ENCODE data around the gene PLCB1.

The PLCB1 gene

GRCh38 chr20:8385247-8385646 lies 253.2 kb downstream of the PLCB1 start:
- no peak for DNase-seq

- no peak for DNase-seq
Observed at GRCh38 chr20:8386991-8387390, 254.9 kb downstream of the PLCB1 start.

- DNase-seq: no peak
Observed at GRCh38 chr20:8388141-8388540, 256.1 kb downstream of the PLCB1 start.

GRCh38 chr20:8388707-8389106 lies 256.6 kb downstream of the PLCB1 start:
- no peak for DNase-seq

GRCh38 chr20:8389381-8390036 lies 257.4 kb downstream of the PLCB1 start:
- no peak for DNase-seq

GRCh38 chr20:8390037-8390433 lies 258.0 kb downstream of the PLCB1 start:
- DNase-seq: no peak

- no peak for DNase-seq
Observed at GRCh38 chr20:8390500-8390899, 258.4 kb downstream of the PLCB1 start.

GRCh38 chr20:8393381-8393780 lies 261.3 kb downstream of the PLCB1 start:
- DNase-seq: no peak

- no peak for DNase-seq
Observed at GRCh38 chr20:8394308-8394945, 262.4 kb downstream of the PLCB1 start.

- DNase-seq: no peak
Observed at GRCh38 chr20:8395956-8396355, 263.9 kb downstream of the PLCB1 start.

GRCh38 chr20:8398263-8399051 lies 266.4 kb downstream of the PLCB1 start:
- DNase-seq: no peak

- DNase-seq: no peak
Observed at GRCh38 chr20:8399947-8400346, 267.9 kb downstream of the PLCB1 start.

- no peak for DNase-seq
Observed at GRCh38 chr20:8400486-8400885, 268.4 kb downstream of the PLCB1 start.

GRCh38 chr20:8401556-8401955 lies 269.5 kb downstream of the PLCB1 start:
- DNase-seq: no peak

- DNase-seq: no peak
Observed at GRCh38 chr20:8402798-8403197, 270.7 kb downstream of the PLCB1 start.

GRCh38 chr20:8404912-8405635 lies 273.0 kb downstream of the PLCB1 start:
- DNase-seq: no peak

GRCh38 chr20:8406391-8406790 lies 274.3 kb downstream of the PLCB1 start:
- DNase-seq: no peak

GRCh38 chr20:8408587-8409307 lies 276.7 kb downstream of the PLCB1 start:
- DNase-seq: no peak

- no peak for DNase-seq
Observed at GRCh38 chr20:8413691-8414090, 281.6 kb downstream of the PLCB1 start.

- DNase-seq: no peak
Observed at GRCh38 chr20:8414586-8415274, 282.7 kb downstream of the PLCB1 start.

GRCh38 chr20:8421981-8422380 lies 289.9 kb downstream of the PLCB1 start:
- no peak for DNase-seq

GRCh38 chr20:8423482-8423881 lies 291.4 kb downstream of the PLCB1 start:
- no peak for DNase-seq
